ENCODE measurements around the gene GFAP.
A peak's percentile ranks its signal among the peaks of the same experiment; 100 is the strongest.

Gene GFAP

GRCh38 chr17:44914148-44914547 is 1.2 kb downstream of the GFAP start:
- no peak for DNase-seq (ENCODE audit: low spot score)

- DNase-seq (ENCODE audit: low spot score) = no peak
Observed at GRCh38 chr17:44913676-44914075, 1.6 kb downstream of the GFAP start.

GRCh38 chr17:44912763-44913544 is 2.3 kb downstream of the GFAP start:
- DNase-seq (ENCODE audit: low spot score) = no peak

GRCh38 chr17:44911133-44912001 is 3.9 kb downstream of the GFAP start:
- no peak for DNase-seq (ENCODE audit: low spot score)

GRCh38 chr17:44910231-44911106 is 4.8 kb downstream of the GFAP start:
- DNase-seq (ENCODE audit: low spot score) = no peak

- DNase-seq (ENCODE audit: low spot score) = no peak
Observed at GRCh38 chr17:44909681-44910144, 5.6 kb downstream of the GFAP start.

- no peak for DNase-seq (ENCODE audit: low spot score)
Observed at GRCh38 chr17:44908761-44909326, 6.5 kb downstream of the GFAP start.

- no peak for DNase-seq (ENCODE audit: low spot score)
Observed at GRCh38 chr17:44907729-44908470, 7.4 kb downstream of the GFAP start.

- DNase-seq (ENCODE audit: low spot score) = no peak
Observed at GRCh38 chr17:44906763-44907728, 8.3 kb downstream of the GFAP start.

GRCh38 chr17:44906010-44906646 is 9.2 kb downstream of the GFAP start:
- peak; percentile 43 for DNase-seq (ENCODE audit: low spot score)

- no peak for DNase-seq (ENCODE audit: low spot score)
Observed at GRCh38 chr17:44905006-44906000, 10.0 kb downstream of the GFAP start.

- no peak for DNase-seq (ENCODE audit: low spot score)
Observed at GRCh38 chr17:44904001-44904984, 11.0 kb downstream of the GFAP start.

GRCh38 chr17:44903012-44903685 is 12.2 kb downstream of the GFAP start:
- no peak for DNase-seq (ENCODE audit: low spot score)

GRCh38 chr17:44902135-44902760 is 13.1 kb downstream of the GFAP start:
- no peak for DNase-seq (ENCODE audit: low spot score)

- DNase-seq (ENCODE audit: low spot score) = no peak
Observed at GRCh38 chr17:44901411-44901921, 13.8 kb downstream of the GFAP start.

- DNase-seq (ENCODE audit: low spot score) = no peak
Observed at GRCh38 chr17:44900894-44901293, 14.4 kb downstream of the GFAP start.

All from LoVo (cell line).